ENCODE measurements around the gene TMPRSS11E. TPM values are rescaled to one million over a fixed set of nuclear protein-coding genes. Genes with fewer than 3 reads are reported as not detected.
A peak's percentile ranks its signal among the peaks of the same experiment; 100 is the strongest.
"Not testable (repeated sequence)": the region's sequence is repeated elsewhere in the genome, so short reads cannot be mapped to it uniquely, and the experiment has no call there.

TMPRSS11E gene
- total RNA-seq, 1 donor from 2014 or later, result not detected

GRCh38 chr4:68498413-68499007, 51.2 kb downstream of the TMPRSS11E start:
- no peak overlapping the region for H3K4me3 ChIP-seq
- no peaks in the 10 kb centered on the region for H3F3A ChIP-seq (ENCODE audit: low read depth)
- H3K4me1 Mint-ChIP-seq, result no peaks in the 10 kb centered on the region
- H3K79me2 ChIP-seq (ENCODE audit: low read depth), result no peaks in the 10 kb centered on the region
- H3K27me3 ChIP-seq, result no peaks in the 10 kb centered on the region
- no peak overlapping the region for H3K9ac ChIP-seq
- H3K36me3 Mint-ChIP-seq, result no peaks in the 10 kb centered on the region
- H3K4me2 ChIP-seq, result no peak overlapping the region
- TF ChIP-seq CTCF (IDR thresholded peaks at IDR 0.05) (peak; percentile 95), EZH2 (IDR thresholded peaks at IDR 0.05) (no peak), EZH2phosphoT487 (IDR thresholded peaks at IDR 0.05) (no peak)
- H3K4me1 ChIP-seq, result no peaks in the 10 kb centered on the region
- H3K9me3 ChIP-seq (ENCODE audit: low read depth), result no peaks in the 10 kb centered on the region
- no peaks in the 10 kb centered on the region for H3K27me3 Mint-ChIP-seq (ENCODE audit: insufficient read depth, low read depth)
- no peak overlapping the region for H3K27ac Mint-ChIP-seq
- H3K36me3 ChIP-seq, result no peaks in the 10 kb centered on the region
- peak; percentile 66 for DNase-seq (ENCODE audit: low spot score)
- H3K9me3 Mint-ChIP-seq, result no peaks in the 10 kb centered on the region
- H2AFZ ChIP-seq (replicated peaks), result peak overlapping the region; percentile 63
- no peaks in the 10 kb centered on the region for H4K20me1 ChIP-seq (ENCODE audit: low read depth)
- H3K27ac ChIP-seq, result no peak overlapping the region
- H3K4me3 Mint-ChIP-seq, result no peak overlapping the region

GRCh38 chr4:68499021-68499420, 51.8 kb downstream of the TMPRSS11E start:
- H3K4me3 Mint-ChIP-seq, result no peak overlapping the region
- Histone ChIP-seq H3F3A (ENCODE audit: low read depth) (no peaks in the 10 kb centered on the region), H3K9me3 (ENCODE audit: low read depth) (no peaks in the 10 kb centered on the region), H3K27ac (no peak overlapping the region), H3K4me2 (no peak overlapping the region), H3K4me3 (no peak overlapping the region), H3K79me2 (ENCODE audit: low read depth) (no peaks in the 10 kb centered on the region), H4K20me1 (ENCODE audit: low read depth) (no peaks in the 10 kb centered on the region), H3K27me3 (no peaks in the 10 kb centered on the region), H3K9ac (no peak overlapping the region), H3K4me1 (no peaks in the 10 kb centered on the region), H3K36me3 (no peaks in the 10 kb centered on the region), H2AFZ (replicated peaks) (no peak overlapping the region)
- H3K9me3 Mint-ChIP-seq, result no peaks in the 10 kb centered on the region
- no peaks in the 10 kb centered on the region for H3K27me3 Mint-ChIP-seq (ENCODE audit: insufficient read depth, low read depth)
- DNase-seq (ENCODE audit: low spot score), result no peak
- H3K4me1 Mint-ChIP-seq, result no peaks in the 10 kb centered on the region
- H3K27ac Mint-ChIP-seq, result no peak overlapping the region
- TF ChIP-seq EZH2 (IDR thresholded peaks at IDR 0.05) (no peak), CTCF (IDR thresholded peaks at IDR 0.05) (no peak), EZH2phosphoT487 (IDR thresholded peaks at IDR 0.05) (no peak)
- H3K36me3 Mint-ChIP-seq, result no peaks in the 10 kb centered on the region

GRCh38 chr4:68503462-68503861, 56.2 kb downstream of the TMPRSS11E start:
- H3K9me3 Mint-ChIP-seq; DNase-seq (ENCODE audit: low spot score); H4K20me1 ChIP-seq (ENCODE audit: low read depth); H3K27me3 Mint-ChIP-seq (ENCODE audit: insufficient read depth, low read depth); H3K79me2 ChIP-seq (ENCODE audit: low read depth); H3K9ac ChIP-seq; H3K4me1 Mint-ChIP-seq; H3K4me2 ChIP-seq; H3K27ac Mint-ChIP-seq; H3K36me3 Mint-ChIP-seq; H3K4me3 Mint-ChIP-seq; H3K4me1 ChIP-seq; H3K36me3 ChIP-seq; H2AFZ ChIP-seq (replicated peaks); H3K27me3 ChIP-seq; H3K4me3 ChIP-seq; H3K9me3 ChIP-seq (ENCODE audit: low read depth); H3F3A ChIP-seq (ENCODE audit: low read depth); H3K27ac ChIP-seq: not testable (repeated sequence)

- not testable (repeated sequence) for H3F3A ChIP-seq (ENCODE audit: low read depth); H3K27me3 Mint-ChIP-seq (ENCODE audit: insufficient read depth, low read depth)
These were observed 57.6 kb downstream of the TMPRSS11E start for GRCh38 chr4:68504836-68505235.

GRCh38 chr4:68505452-68505851, 58.2 kb downstream of the TMPRSS11E start:
- H4K20me1 ChIP-seq (ENCODE audit: low read depth); H3K9me3 ChIP-seq (ENCODE audit: low read depth); H3K27me3 Mint-ChIP-seq (ENCODE audit: insufficient read depth, low read depth); H3K36me3 ChIP-seq; H3K4me2 ChIP-seq; H3K36me3 Mint-ChIP-seq; H3K4me1 Mint-ChIP-seq; H2AFZ ChIP-seq (replicated peaks); H3F3A ChIP-seq (ENCODE audit: low read depth); H3K4me3 Mint-ChIP-seq; H3K27ac ChIP-seq; H3K4me3 ChIP-seq; DNase-seq (ENCODE audit: low spot score); H3K79me2 ChIP-seq (ENCODE audit: low read depth); H3K4me1 ChIP-seq; H3K9me3 Mint-ChIP-seq; H3K9ac ChIP-seq; H3K27ac Mint-ChIP-seq; H3K27me3 ChIP-seq: not testable (repeated sequence)

More at GRCh38 chr4:68504836-68505235, 57.6 kb downstream of the TMPRSS11E start:
- H3K36me3 ChIP-seq; H3K27ac Mint-ChIP-seq; H3K4me3 Mint-ChIP-seq; H2AFZ ChIP-seq (replicated peaks); H4K20me1 ChIP-seq (ENCODE audit: low read depth); DNase-seq (ENCODE audit: low spot score); H3K9me3 ChIP-seq (ENCODE audit: low read depth); H3K27me3 ChIP-seq; H3K9ac ChIP-seq; H3K4me3 ChIP-seq; H3K4me2 ChIP-seq; H3K36me3 Mint-ChIP-seq; H3K27ac ChIP-seq; H3K9me3 Mint-ChIP-seq; H3K79me2 ChIP-seq (ENCODE audit: low read depth); H3K4me1 Mint-ChIP-seq; H3K4me1 ChIP-seq: not testable (repeated sequence)
